ENCODE results near the gene S100A16.

S100A16 gene

DNA sequence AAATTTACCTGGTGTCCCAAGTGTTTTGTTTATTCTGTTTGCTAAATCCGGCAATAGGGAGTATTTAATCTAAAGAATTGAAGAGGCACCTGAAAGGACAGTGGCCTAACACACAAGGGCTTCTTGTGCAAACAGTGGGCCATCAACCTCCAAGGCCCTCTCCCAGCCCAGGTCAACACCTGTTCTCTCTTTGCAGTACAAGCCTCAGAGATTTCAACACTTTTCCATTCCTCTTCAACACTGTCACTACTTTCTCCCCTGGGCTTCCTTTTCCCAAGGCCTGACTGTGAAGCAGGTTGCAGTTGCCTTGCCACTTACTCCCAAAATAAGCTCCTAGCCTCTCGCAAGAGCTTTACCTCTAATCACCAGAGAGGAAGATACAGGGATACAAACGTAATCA, 42.4 kb upstream of the S100A16 start:
- TF ChIP-seq, protein P1, sequence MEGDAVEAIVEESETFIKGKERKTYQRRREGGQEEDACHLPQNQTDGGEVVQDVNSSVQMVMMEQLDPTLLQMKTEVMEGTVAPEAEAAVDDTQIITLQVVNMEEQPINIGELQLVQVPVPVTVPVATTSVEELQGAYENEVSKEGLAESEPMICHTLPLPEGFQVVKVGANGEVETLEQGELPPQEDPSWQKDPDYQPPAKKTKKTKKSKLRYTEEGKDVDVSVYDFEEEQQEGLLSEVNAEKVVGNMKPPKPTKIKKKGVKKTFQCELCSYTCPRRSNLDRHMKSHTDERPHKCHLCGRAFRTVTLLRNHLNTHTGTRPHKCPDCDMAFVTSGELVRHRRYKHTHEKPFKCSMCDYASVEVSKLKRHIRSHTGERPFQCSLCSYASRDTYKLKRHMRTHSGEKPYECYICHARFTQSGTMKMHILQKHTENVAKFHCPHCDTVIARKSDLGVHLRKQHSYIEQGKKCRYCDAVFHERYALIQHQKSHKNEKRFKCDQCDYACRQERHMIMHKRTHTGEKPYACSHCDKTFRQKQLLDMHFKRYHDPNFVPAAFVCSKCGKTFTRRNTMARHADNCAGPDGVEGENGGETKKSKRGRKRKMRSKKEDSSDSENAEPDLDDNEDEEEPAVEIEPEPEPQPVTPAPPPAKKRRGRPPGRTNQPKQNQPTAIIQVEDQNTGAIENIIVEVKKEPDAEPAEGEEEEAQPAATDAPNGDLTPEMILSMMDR (IDR thresholded peaks at IDR 0.05): no peak
- DNase-seq (ENCODE audit: low spot score): no peak
- H3K27ac ChIP-seq: no peak overlapping the region
- H3K4me3 ChIP-seq: no peak overlapping the region

- DNase-seq (ENCODE audit: low spot score): no peak
- Histone ChIP-seq H3K4me3 (no peak overlapping the region), H3K27ac (peak overlapping the region in 1 of 2 donors; percentile 77)
- TF ChIP-seq, protein P1 (IDR thresholded peaks at IDR 0.05): no peak
These were observed 40.0 kb upstream of the S100A16 start for GRCh38 chr1:153652805-153653500.

- TF ChIP-seq, protein P1 (IDR thresholded peaks at IDR 0.05): no peak
- no peak for DNase-seq (ENCODE audit: low spot score)
- no peak overlapping the region for H3K27ac ChIP-seq
- H3K4me3 ChIP-seq: no peak overlapping the region
These were observed 38.8 kb upstream of the S100A16 start for GRCh38 chr1:153651771-153652170.

DNA sequence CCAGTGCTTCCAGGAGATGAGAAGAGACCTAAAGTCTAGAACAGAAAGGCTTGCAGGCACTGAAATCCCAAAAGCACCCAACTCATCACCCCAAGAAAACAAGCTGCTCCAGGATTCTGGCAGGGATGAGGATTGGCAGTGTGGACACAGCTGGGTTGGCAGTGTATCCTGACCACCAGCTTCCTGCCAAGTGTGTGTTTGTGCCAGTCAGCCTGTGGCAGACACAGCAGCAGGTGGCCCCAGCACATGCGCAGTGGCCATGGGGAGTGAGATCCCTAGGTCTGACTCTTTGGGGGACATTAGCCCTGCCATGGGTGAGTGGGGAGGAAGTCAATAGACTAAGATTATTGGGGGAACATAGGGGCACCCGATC, 36.9 kb upstream of the S100A16 start:
- no peak overlapping the region for H3K4me3 ChIP-seq
- TF ChIP-seq, protein P1 (IDR thresholded peaks at IDR 0.05): no peak
- H3K27ac ChIP-seq: no peak overlapping the region
- no peak for DNase-seq (ENCODE audit: low spot score)

DNA sequence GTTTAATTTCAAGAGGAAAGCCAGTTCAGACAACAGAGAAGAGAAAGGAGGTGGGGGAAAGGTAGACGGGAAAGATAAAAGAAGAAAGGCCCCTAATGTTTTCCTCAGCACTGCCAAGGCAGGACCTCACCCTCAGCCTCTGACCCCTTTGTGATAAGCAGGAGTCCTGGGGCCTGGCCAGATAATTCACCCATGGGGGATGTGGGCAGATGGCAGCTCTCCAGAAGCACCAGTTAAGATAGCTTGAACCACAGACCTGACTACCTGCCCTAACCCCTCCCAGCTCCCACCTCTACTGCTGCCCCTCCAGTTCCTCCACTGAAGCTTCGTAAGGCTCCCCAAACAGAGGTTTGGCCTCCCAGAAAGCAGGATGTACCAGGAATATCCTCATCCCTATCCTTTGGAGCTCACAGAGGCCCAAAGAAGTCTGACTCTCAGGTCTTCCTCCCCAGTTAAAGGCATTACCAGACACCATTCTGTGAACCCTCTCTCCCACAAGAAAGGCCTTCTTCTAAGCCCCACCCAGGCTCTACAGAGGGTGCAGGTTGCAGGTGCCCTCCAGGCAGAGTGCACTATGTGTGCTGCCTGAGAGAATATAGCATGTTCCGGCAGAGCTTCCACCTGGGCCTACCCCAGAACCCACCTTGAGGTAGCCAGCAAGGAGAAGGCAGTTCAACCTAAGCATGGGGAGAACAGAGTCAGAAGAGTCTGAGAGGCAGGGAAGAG, 36.4 kb upstream of the S100A16 start:
- no peak for DNase-seq (ENCODE audit: low spot score)
- peak overlapping the region in 1 of 2 donors; percentile 31 for H3K27ac ChIP-seq
- H3K4me3 ChIP-seq: no peak overlapping the region
- TF ChIP-seq, protein P1 (IDR thresholded peaks at IDR 0.05): no peak

GRCh38 chr1:153648000-153648643, 35.2 kb upstream of the S100A16 start:
- TF ChIP-seq, protein P1 (IDR thresholded peaks at IDR 0.05): no peak
- Histone ChIP-seq H3K4me3 (no peak overlapping the region), H3K27ac (no peak overlapping the region)
- no peak for DNase-seq (ENCODE audit: low spot score)

All from coronary artery (tissue), 2 donors.